ENCODE results near the gene FAM3C.
"Not testable (repeated sequence)": the region's sequence is repeated elsewhere in the genome, so short reads cannot be mapped to it uniquely, and the experiment has no call there.

Gene FAM3C

GRCh38 chr7:121330053-121330833 lies 65.9 kb downstream of the FAM3C start:
- TF ChIP-seq CTCF (IDR thresholded peaks at IDR 0.05; ENCODE audit: low read depth, low read length, missing control alignments), result no peak
- peak overlapping the region; percentile 49 for H3K4me3 ChIP-seq (replicated peaks; ENCODE audit: low read depth, low read length)
- no peak for DNase-seq (ENCODE audit: extremely low read depth, low read depth)

DNA sequence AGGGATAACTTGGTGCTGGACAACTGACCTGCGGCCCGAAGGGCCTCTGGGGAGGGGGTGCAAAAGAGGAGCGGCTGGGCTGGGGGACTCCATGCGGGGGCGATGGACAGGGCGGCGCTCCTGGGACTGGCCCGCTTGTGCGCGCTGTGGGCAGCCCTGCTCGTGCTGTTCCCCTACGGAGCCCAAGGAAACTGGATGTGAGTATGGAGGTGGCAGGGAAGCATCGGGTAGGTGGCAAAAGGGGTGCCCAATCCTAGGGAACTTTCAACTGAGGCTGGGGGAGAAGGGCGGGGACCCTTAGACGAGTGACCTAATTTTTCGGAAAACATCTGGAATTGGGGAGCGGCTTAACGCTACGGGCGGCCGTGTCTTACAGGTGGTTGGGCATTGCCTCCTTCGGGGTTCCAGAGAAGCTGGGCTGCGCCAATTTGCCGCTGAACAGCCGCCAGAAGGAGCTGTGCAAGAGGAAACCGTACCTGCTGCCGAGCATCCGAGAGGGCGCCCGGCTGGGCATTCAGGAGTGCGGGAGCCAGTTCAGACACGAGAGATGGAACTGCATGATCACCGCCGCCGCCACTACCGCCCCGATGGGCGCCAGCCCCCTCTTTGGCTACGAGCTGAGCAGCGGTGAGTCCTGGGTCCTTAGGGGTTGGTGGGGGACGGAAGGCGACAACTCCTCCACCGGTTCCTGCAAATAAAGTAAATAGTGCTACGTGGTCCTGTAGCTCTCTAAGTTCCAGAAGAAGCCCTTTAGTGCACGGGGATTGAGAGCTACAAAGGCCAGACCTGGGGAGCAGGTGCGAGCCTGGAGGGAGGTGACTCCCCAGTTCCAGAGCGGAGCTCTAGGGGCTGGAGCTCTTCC lies 66.7 kb downstream of the FAM3C start:
- TF ChIP-seq CTCF (IDR thresholded peaks at IDR 0.05; ENCODE audit: low read depth, low read length, missing control alignments), result no peak
- DNase-seq (ENCODE audit: extremely low read depth, low read depth), result no peak
- H3K4me3 ChIP-seq (replicated peaks; ENCODE audit: low read depth, low read length), result peak overlapping the region; percentile 49

DNA sequence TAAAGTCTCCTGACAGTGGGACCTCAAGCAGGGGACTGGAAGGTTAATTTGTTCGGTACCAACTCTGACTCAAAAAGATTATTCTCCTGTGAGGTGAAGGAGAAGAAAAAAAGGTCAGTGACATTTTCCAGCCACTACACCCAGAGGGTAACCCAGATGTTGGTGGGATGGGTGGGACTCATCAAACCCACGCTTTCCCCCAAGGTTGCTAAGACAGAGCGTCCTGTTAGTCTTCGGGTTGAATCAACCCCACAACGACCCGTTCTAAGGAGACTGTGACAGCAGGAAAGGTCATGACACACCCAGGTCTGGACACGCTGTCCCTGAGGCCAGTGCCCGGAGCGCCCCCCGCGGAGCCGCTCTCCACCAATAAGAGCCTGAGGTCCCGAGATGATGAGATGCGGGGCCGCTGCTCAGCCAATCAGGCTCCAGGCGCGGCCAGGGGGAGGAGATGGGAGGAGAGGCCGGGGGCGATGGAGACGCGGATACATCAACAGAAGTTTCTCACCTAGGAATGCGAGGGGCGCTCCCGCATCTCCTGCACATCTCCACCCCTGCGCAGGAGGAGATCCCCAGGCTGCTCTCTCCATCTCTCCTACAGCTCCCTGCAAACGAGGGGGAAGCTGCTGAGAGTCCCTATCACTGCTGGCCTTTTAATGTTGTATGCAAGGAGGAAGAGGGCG lies 67.5 kb downstream of the FAM3C start, which contains the start of gene WNT16:
WNT16 (plus strand) TSS at position 493 of the 683 bp plus-strand sequence. CDS start 293 bp downstream, outside the sequence.
- TF ChIP-seq CTCF (IDR thresholded peaks at IDR 0.05; ENCODE audit: low read depth, low read length, missing control alignments), result no peak
- H3K4me3 ChIP-seq (replicated peaks; ENCODE audit: low read depth, low read length), result peak within 1 kb of the TSS; percentile 49
- DNase-seq (ENCODE audit: extremely low read depth, low read depth), result no peak

DNA sequence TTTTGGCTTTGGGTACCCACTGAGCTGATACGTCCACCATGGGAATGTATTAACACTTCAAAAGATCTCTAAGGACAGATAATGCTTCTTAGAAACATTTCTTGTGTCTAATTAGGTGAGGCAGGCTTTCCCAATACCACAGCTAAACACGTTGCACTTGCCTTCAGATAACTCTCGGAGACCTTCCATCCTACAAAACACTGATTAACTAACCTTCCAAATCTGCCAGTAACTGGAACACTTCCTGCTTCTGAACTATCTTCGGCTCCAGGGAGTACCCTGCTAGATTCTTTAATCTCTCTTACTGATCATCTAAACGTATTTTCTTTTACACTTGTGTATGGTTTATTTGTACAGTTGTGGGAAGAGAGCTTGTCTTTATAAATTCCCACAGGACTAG lies 68.4 kb downstream of the FAM3C start:
- no peak for DNase-seq (ENCODE audit: extremely low read depth, low read depth)
- TF ChIP-seq CTCF (IDR thresholded peaks at IDR 0.05; ENCODE audit: low read depth, low read length, missing control alignments), result no peak
- H3K4me3 ChIP-seq (replicated peaks; ENCODE audit: low read depth, low read length), result no peak overlapping the region

- no peak for TF ChIP-seq CTCF (IDR thresholded peaks at IDR 0.05; ENCODE audit: low read depth, low read length, missing control alignments)
- no peak for DNase-seq (ENCODE audit: extremely low read depth, low read depth)
- H3K4me3 ChIP-seq (replicated peaks; ENCODE audit: low read depth, low read length), result no peak overlapping the region
Measured at GRCh38 chr7:121323515-121324302, 72.4 kb downstream of the FAM3C start.

DNA sequence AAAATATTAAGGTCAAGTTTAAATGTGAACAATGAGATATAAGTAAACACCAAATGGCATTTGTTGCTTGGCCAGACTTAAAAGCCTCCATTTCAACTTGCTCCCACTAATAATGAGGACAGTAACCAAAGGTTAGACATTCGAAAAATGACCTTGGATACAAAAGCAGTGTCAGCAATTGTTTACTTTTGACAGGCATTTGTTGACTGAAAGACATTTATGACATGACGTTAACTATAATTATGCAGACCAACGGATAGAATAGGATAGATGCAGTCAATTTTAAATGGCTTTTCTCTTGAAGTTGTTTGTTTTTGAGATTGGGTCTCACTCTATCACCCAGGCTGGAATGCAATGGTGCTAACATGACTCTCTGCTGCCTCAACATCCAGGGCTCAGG lies 73.6 kb downstream of the FAM3C start:
- H3K4me3 ChIP-seq (replicated peaks; ENCODE audit: low read depth, low read length), result no peak overlapping the region
- no peak for TF ChIP-seq CTCF (IDR thresholded peaks at IDR 0.05; ENCODE audit: low read depth, low read length, missing control alignments)
- no peak for DNase-seq (ENCODE audit: extremely low read depth, low read depth)

- not testable (repeated sequence) for H3K4me3 ChIP-seq (replicated peaks; ENCODE audit: low read depth, low read length); DNase-seq (ENCODE audit: extremely low read depth, low read depth)
Measured at GRCh38 chr7:121315170-121315569, 80.9 kb downstream of the FAM3C start.

Data from HFF-Myc (cell line).